ENCODE results near the gene AGAP6.
"Not testable (repeated sequence)": the region's sequence is repeated elsewhere in the genome, so short reads cannot be mapped to it uniquely, and the experiment has no call there.

The AGAP6 gene

GRCh38 chr10:49988376-49988775 is at the start of gene AGAP6:
AGAP6 (plus strand) TSS chr10:49988406; CDS start chr10:49988716, 310 bp downstream.
- not testable (repeated sequence) for FAIRE-seq

- not testable (repeated sequence) for FAIRE-seq
Measured at GRCh38 chr10:49941447-49942338, 46.5 kb upstream of the AGAP6 start, which contains the start of the genes PARG and TIMM23B. PARG (minus strand) TSS chr10:49942027; CDS start chr10:49941725, 302 bp downstream. TIMM23B (plus strand) TSS chr10:49942053; CDS start chr10:49942195, 142 bp downstream.

- FAIRE-seq: not testable (repeated sequence)
Measured at GRCh38 chr10:49942339-49942705, 45.9 kb upstream of the AGAP6 start.

GRCh38 chr10:49943607-49944006 is 44.6 kb upstream of the AGAP6 start:
- FAIRE-seq: not testable (repeated sequence)

- FAIRE-seq: not testable (repeated sequence)
Measured at GRCh38 chr10:49948142-49948541, 40.1 kb upstream of the AGAP6 start.

- not testable (repeated sequence) for FAIRE-seq
Measured at GRCh38 chr10:49948737-49949136, 39.5 kb upstream of the AGAP6 start.

- FAIRE-seq: not testable (repeated sequence)
Measured at GRCh38 chr10:49952006-49952405, 36.2 kb upstream of the AGAP6 start.

GRCh38 chr10:49953122-49953521 is 35.1 kb upstream of the AGAP6 start:
- not testable (repeated sequence) for FAIRE-seq

- FAIRE-seq: not testable (repeated sequence)
Measured at GRCh38 chr10:49970331-49970857, 17.8 kb upstream of the AGAP6 start.

- FAIRE-seq: not testable (repeated sequence)
Measured at GRCh38 chr10:49971466-49971865, 16.7 kb upstream of the AGAP6 start.

GRCh38 chr10:49972094-49972493 is 16.1 kb upstream of the AGAP6 start:
- not testable (repeated sequence) for FAIRE-seq

GRCh38 chr10:49977756-49978155 is 10.4 kb upstream of the AGAP6 start:
- not testable (repeated sequence) for FAIRE-seq

- not testable (repeated sequence) for FAIRE-seq
Measured at GRCh38 chr10:49987207-49987606, 999 bp upstream of the AGAP6 start.

- not testable (repeated sequence) for FAIRE-seq
Measured at GRCh38 chr10:49995321-49995720, 7.1 kb downstream of the AGAP6 start.

GRCh38 chr10:50014024-50014423 is 25.8 kb downstream of the AGAP6 start:
- not testable (repeated sequence) for FAIRE-seq

GRCh38 chr10:50015596-50016220 is 27.5 kb downstream of the AGAP6 start:
- FAIRE-seq: not testable (repeated sequence)

- FAIRE-seq: not testable (repeated sequence)
Measured at GRCh38 chr10:50016926-50017325, 28.7 kb downstream of the AGAP6 start.

GRCh38 chr10:50017646-50018045 is 29.4 kb downstream of the AGAP6 start:
- FAIRE-seq: not testable (repeated sequence)

- FAIRE-seq: not testable (repeated sequence)
Measured at GRCh38 chr10:50019279-50019678, 31.1 kb downstream of the AGAP6 start.

- FAIRE-seq: not testable (repeated sequence)
Measured at GRCh38 chr10:50020451-50021024, 32.3 kb downstream of the AGAP6 start.

- no peak for FAIRE-seq
Measured at GRCh38 chr10:50021646-50022045, 33.4 kb downstream of the AGAP6 start.

- FAIRE-seq: not testable (repeated sequence)
Measured at GRCh38 chr10:50024716-50025383, 36.6 kb downstream of the AGAP6 start.

Measured in colon (tissue), 2 donors.